Measurements from ENCODE around the gene ZNF827.

DNA sequence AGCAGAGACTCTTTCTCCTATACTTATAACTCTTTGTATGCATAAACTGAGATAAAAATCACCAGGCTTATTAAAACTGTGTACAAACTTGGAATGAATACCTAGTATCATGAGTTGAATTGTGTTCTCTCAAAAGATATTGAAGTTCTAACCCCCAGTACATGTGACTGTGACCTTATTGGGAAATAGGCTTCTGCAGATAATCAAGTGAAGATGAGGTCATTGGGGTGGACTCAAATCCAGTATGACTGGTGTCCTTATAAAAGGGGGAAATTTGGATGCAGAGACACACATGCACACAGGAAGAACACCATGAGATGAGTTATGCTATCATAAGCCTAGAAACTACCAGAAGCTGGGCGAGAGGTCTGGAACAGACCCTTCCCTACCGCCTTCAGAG lies 26.2 kb downstream of the ZNF827 start:
- TF ChIP-seq, protein P1, sequence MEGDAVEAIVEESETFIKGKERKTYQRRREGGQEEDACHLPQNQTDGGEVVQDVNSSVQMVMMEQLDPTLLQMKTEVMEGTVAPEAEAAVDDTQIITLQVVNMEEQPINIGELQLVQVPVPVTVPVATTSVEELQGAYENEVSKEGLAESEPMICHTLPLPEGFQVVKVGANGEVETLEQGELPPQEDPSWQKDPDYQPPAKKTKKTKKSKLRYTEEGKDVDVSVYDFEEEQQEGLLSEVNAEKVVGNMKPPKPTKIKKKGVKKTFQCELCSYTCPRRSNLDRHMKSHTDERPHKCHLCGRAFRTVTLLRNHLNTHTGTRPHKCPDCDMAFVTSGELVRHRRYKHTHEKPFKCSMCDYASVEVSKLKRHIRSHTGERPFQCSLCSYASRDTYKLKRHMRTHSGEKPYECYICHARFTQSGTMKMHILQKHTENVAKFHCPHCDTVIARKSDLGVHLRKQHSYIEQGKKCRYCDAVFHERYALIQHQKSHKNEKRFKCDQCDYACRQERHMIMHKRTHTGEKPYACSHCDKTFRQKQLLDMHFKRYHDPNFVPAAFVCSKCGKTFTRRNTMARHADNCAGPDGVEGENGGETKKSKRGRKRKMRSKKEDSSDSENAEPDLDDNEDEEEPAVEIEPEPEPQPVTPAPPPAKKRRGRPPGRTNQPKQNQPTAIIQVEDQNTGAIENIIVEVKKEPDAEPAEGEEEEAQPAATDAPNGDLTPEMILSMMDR (conservative IDR thresholded peaks at IDR 0.05) = no peak
- no peak for TF ChIP-seq ZFX (IDR thresholded peaks at IDR 0.05)
